Measurements from ENCODE around the gene DENND2D. TPM values are rescaled to one million over a fixed set of nuclear protein-coding genes. Genes with fewer than 3 reads are reported as not detected.

DENND2D gene
- polyA plus RNA-seq, 1 donor from 2014 or later = not detected

GRCh38 chr1:111220302-111220890, 19.9 kb upstream of the DENND2D start:
- TF ChIP-seq MXI1 (conservative IDR thresholded peaks at IDR 0.05; ENCODE audit: poor library complexity, severe bottlenecking) (no peak), POLR2AphosphoS5 (IDR thresholded peaks at IDR 0.05) (no peak), SMC3 (conservative IDR thresholded peaks at IDR 0.05; ENCODE audit: poor library complexity) (no peak), RAD21 (conservative IDR thresholded peaks at IDR 0.05) (no peak), EZH2 (IDR thresholded peaks at IDR 0.05; ENCODE audit: borderline replicate concordance, insufficient read depth, low read length, poor library complexity, severe bottlenecking) (no peak), EP300 (conservative IDR thresholded peaks at IDR 0.05; ENCODE audit: poor library complexity, severe bottlenecking) (no peak), TAF1 (IDR thresholded peaks at IDR 0.05; ENCODE audit: low read depth) (no peak)
- TF ChIP-seq, protein P1, sequence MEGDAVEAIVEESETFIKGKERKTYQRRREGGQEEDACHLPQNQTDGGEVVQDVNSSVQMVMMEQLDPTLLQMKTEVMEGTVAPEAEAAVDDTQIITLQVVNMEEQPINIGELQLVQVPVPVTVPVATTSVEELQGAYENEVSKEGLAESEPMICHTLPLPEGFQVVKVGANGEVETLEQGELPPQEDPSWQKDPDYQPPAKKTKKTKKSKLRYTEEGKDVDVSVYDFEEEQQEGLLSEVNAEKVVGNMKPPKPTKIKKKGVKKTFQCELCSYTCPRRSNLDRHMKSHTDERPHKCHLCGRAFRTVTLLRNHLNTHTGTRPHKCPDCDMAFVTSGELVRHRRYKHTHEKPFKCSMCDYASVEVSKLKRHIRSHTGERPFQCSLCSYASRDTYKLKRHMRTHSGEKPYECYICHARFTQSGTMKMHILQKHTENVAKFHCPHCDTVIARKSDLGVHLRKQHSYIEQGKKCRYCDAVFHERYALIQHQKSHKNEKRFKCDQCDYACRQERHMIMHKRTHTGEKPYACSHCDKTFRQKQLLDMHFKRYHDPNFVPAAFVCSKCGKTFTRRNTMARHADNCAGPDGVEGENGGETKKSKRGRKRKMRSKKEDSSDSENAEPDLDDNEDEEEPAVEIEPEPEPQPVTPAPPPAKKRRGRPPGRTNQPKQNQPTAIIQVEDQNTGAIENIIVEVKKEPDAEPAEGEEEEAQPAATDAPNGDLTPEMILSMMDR (IDR thresholded peaks at IDR 0.05; ENCODE audit: poor library complexity, severe bottlenecking) = no peak
- TF ChIP-seq, protein P2, sequence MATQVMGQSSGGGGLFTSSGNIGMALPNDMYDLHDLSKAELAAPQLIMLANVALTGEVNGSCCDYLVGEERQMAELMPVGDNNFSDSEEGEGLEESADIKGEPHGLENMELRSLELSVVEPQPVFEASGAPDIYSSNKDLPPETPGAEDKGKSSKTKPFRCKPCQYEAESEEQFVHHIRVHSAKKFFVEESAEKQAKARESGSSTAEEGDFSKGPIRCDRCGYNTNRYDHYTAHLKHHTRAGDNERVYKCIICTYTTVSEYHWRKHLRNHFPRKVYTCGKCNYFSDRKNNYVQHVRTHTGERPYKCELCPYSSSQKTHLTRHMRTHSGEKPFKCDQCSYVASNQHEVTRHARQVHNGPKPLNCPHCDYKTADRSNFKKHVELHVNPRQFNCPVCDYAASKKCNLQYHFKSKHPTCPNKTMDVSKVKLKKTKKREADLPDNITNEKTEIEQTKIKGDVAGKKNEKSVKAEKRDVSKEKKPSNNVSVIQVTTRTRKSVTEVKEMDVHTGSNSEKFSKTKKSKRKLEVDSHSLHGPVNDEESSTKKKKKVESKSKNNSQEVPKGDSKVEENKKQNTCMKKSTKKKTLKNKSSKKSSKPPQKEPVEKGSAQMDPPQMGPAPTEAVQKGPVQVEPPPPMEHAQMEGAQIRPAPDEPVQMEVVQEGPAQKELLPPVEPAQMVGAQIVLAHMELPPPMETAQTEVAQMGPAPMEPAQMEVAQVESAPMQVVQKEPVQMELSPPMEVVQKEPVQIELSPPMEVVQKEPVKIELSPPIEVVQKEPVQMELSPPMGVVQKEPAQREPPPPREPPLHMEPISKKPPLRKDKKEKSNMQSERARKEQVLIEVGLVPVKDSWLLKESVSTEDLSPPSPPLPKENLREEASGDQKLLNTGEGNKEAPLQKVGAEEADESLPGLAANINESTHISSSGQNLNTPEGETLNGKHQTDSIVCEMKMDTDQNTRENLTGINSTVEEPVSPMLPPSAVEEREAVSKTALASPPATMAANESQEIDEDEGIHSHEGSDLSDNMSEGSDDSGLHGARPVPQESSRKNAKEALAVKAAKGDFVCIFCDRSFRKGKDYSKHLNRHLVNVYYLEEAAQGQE (IDR thresholded peaks at IDR 0.05; ENCODE audit: borderline replicate concordance) = no peak
- H3K27me3 ChIP-seq (ENCODE audit: insufficient read depth, low read depth, low read length) = no peaks in the 10 kb centered on the region
- H3K36me3 ChIP-seq (ENCODE audit: insufficient read depth, low read length) = no peaks in the 10 kb centered on the region
- H2AFZ ChIP-seq (ENCODE audit: low read depth, low read length) = no peak overlapping the region
- H3K27ac ChIP-seq (ENCODE audit: low read length) = no peak overlapping the region
- no peak overlapping the region for H3K9ac ChIP-seq (ENCODE audit: low read length)
- H3K4me3 ChIP-seq (ENCODE audit: low read length) = no peak overlapping the region
- H3K9me3 ChIP-seq (ENCODE audit: low read length) = no peaks in the 10 kb centered on the region
- H3K4me2 ChIP-seq (ENCODE audit: low read length) = no peak overlapping the region
- H3K79me2 ChIP-seq (replicated peaks; ENCODE audit: insufficient read depth, low read length) = no peaks in the 10 kb centered on the region
- H3F3A ChIP-seq (ENCODE audit: insufficient read depth, low read length, poor library complexity, severe bottlenecking) = no peaks in the 10 kb centered on the region
- H4K20me1 ChIP-seq (ENCODE audit: insufficient read depth) = no peaks in the 10 kb centered on the region
- H3K9me2 ChIP-seq (ENCODE audit: insufficient read depth, low read length) = no peaks in the 10 kb centered on the region

- Histone ChIP-seq H3K36me3 (ENCODE audit: insufficient read depth, low read length) (no peaks in the 10 kb centered on the region), H3K4me3 (ENCODE audit: low read length) (no peak overlapping the region), H3K27me3 (ENCODE audit: insufficient read depth, low read depth, low read length) (no peaks in the 10 kb centered on the region), H4K20me1 (ENCODE audit: insufficient read depth) (no peaks in the 10 kb centered on the region), H3K9me2 (ENCODE audit: insufficient read depth, low read length) (no peaks in the 10 kb centered on the region), H3K9ac (ENCODE audit: low read length) (no peak overlapping the region), H3K4me2 (ENCODE audit: low read length) (no peak overlapping the region), H3K27ac (ENCODE audit: low read length) (no peak overlapping the region), H3F3A (ENCODE audit: insufficient read depth, low read length, poor library complexity, severe bottlenecking) (no peaks in the 10 kb centered on the region), H3K79me2 (replicated peaks; ENCODE audit: insufficient read depth, low read length) (no peaks in the 10 kb centered on the region), H2AFZ (ENCODE audit: low read depth, low read length) (no peak overlapping the region), H3K9me3 (ENCODE audit: low read length) (no peaks in the 10 kb centered on the region)
- TF ChIP-seq, protein P1 (IDR thresholded peaks at IDR 0.05; ENCODE audit: poor library complexity, severe bottlenecking) = no peak
Measured at GRCh38 chr1:111219557-111220286, 19.3 kb upstream of the DENND2D start.

Measured in neural cell (in vitro differentiated cells).